PC-9 (cell line): Measurements from ENCODE around the gene TIGD2. TPM values are rescaled to one million over a fixed set of nuclear protein-coding genes. Genes with fewer than 3 reads are reported as not detected.

Source experiments
- BruUV-seq: library from RNA; stranded (reverse); fragments of 400-500 nt; replicated peaks from 2 replicates; lab custom pipeline; 2021; lab: Mats Ljungman, UMichigan
- CTCF ChIA-PET: fragments of 300-600 bp; sonication (Branson Sonifier 250); formaldehyde crosslinking; loops from one replicate; lab custom pipeline; 2022; ENCODE audit warnings: antibody characterized with exemption; lab: Charles Lee
- POLR2A ChIA-PET: fragments of 300-600 bp; sonication (Branson Sonifier 250); formaldehyde crosslinking; loops from one replicate; lab custom pipeline; 2022; ENCODE audit warnings: antibody characterized with exemption; ENCODE audit not compliant: unreplicated experiment; lab: Charles Lee
- DNase-seq, 2 experiments: peaks; one replicate each; pipeline versions ENCODE4 v3.0.0 to v3.0.0-alpha.2; 2015 to 2022; ENCODE audit warnings: mixed read lengths in 1 of 2
- H2AFZ ChIP-seq: fragments of 200-600 bp; sonication (generic); 2 replicates; pipeline ENCODE4 v1.8.1; 2017; ENCODE audit warnings: antibody characterized with exemption
- H3F3A ChIP-seq: fragments of 200-600 bp; sonication (generic); 2 replicates; pipeline ENCODE4 v1.8.1; 2017; ENCODE audit warnings: antibody characterized with exemption, mild to moderate bottlenecking, low read depth; ENCODE audit not compliant: insufficient read depth
- H3K27ac ChIP-seq: fragments of 200-600 bp; sonication (generic); 2 replicates; pipeline ENCODE4 v1.6.1; 2016; ENCODE audit warnings: mixed run types
- H3K27me3 ChIP-seq: fragments of 200-600 bp; sonication (generic); 2 replicates; pipeline ENCODE4 v1.6.1; 2016; ENCODE audit warnings: low read depth, mixed run types; ENCODE audit not compliant: insufficient read depth
- H3K36me3 ChIP-seq: fragments of 200-600 bp; sonication (generic); 2 replicates; pipeline ENCODE4 v1.6.1; 2016; ENCODE audit warnings: low read depth, mixed run types
- H3K4me1 ChIP-seq: fragments of 200-600 bp; sonication (generic); replicated peaks from 2 replicates; pipeline ENCODE4 v1.6.1; 2016; ENCODE audit warnings: mixed run types; ENCODE audit not compliant: insufficient read depth
- H3K4me2 ChIP-seq: fragments of 200-600 bp; sonication (generic); 2 replicates; pipeline ENCODE4 v1.6.1; 2017; ENCODE audit warnings: mixed run types
- H3K4me3 ChIP-seq: fragments of 200-600 bp; sonication (generic); 2 replicates; pipeline ENCODE4 v1.6.1; 2016; ENCODE audit warnings: mixed run types
- H3K79me2 ChIP-seq: fragments of 200-600 bp; sonication (generic); 2 replicates; pipeline ENCODE4 v1.6.1; 2017; ENCODE audit warnings: low read depth, mixed run types
- H3K9me2 ChIP-seq: fragments of 200-600 bp; sonication (generic); 2 replicates; pipeline ENCODE4 v1.8.1; 2017; ENCODE audit warnings: mild to moderate bottlenecking; ENCODE audit not compliant: insufficient read depth
- H3K9me3 ChIP-seq: fragments of 200-600 bp; sonication (generic); 2 replicates; pipeline ENCODE4 v1.8.1; 2016; ENCODE audit warnings: low read depth; ENCODE audit not compliant: insufficient read depth
- H4K20me1 ChIP-seq: fragments of 200-600 bp; sonication (generic); 2 replicates; pipeline ENCODE4 v1.8.1; 2017; ENCODE audit not compliant: insufficient read depth
- CTCF ChIP-seq: fragments of 200-600 bp; sonication (generic); conservative IDR thresholded peaks from 2 replicates; pipeline ENCODE4 v1.6.1; 2017; ENCODE audit warnings: mixed run types, antibody characterized with exemption, mild to moderate bottlenecking, moderate library complexity
- EZH2 ChIP-seq: fragments of 200-600 bp; sonication (generic); IDR thresholded peaks from 2 replicates; pipeline ENCODE4 v1.8.0; 2017; ENCODE audit warnings: antibody characterized with exemption, low read depth
- intact Hi-C: fragments of 100-400 bp; cut with micrococcal nuclease; formaldehyde crosslinking; loops from one replicate; pipeline ENCODE4 v1.10.0; 2022; ENCODE audit not compliant: unreplicated experiment
- total RNA-seq: library from RNA; stranded (reverse); gene quantifications from 2 replicates; pipeline ENCODE4 v1.2.3, GENCODE V29; 2021

Gene TIGD2
- total RNA-seq, 1 experiment from 2014 or later, result 10.9 TPM

DNA sequence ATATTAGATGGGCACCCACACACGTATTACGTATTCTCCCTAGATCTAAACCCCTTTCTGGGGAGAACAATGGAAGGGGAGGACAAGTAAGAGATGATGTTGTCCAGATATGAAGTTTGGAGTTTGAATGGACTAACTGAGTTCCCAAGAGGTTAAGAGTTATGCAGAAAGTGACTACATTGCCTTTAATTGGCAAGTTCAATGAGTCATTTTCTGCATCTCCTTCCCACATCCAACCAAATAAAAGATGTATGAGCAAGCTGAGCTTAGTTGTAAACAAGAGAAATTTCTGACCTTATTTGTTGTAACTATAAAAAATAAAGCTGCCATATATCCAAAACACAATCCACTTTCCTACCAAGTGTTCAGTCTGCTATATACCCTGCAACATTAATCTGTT is 50.5 kb downstream of the TIGD2 start:
- Histone ChIP-seq H3K4me3 (no peak overlapping the region), H2AFZ (no peak overlapping the region), H3K27ac (no peak overlapping the region), H3K4me2 (no peak overlapping the region), H3K9me3 (no peaks in the 10 kb centered on the region), H3K4me1 (no peaks in the 10 kb centered on the region), H3K79me2 (no peaks in the 10 kb centered on the region), H3K9me2 (no peaks in the 10 kb centered on the region), H3F3A (no peaks in the 10 kb centered on the region), H4K20me1 (no peaks in the 10 kb centered on the region), H3K27me3 (no peaks in the 10 kb centered on the region), H3K36me3 (no peaks in the 10 kb centered on the region)
- POLR2A ChIA-PET, result interaction anchor here (0.6 kb wide), 1 partner anchor 40 kb away, joined by 11 read pairs; no protein-coding TSS in a partner anchor
- CTCF ChIA-PET, result no interaction called here
- no TSS peak for BruUV-seq
- TF ChIP-seq EZH2 (no peak), CTCF (no peak)
- no peak for DNase-seq
- intact Hi-C loops, result loop anchor here (10.0 kb wide), 1 partner anchor 743 kb away; no protein-coding TSS in a partner anchor

- H3K27me3 ChIP-seq, result no peaks in the 10 kb centered on the region
- H4K20me1 ChIP-seq, result no peaks in the 10 kb centered on the region
- no peaks in the 10 kb centered on the region for H3K79me2 ChIP-seq
- H3K4me2 ChIP-seq, result no peak overlapping the region
- intact Hi-C loops, result loop anchor here (10.0 kb wide), 1 partner anchor 742 kb away; no protein-coding TSS in a partner anchor
- POLR2A ChIA-PET, result interaction anchor here (0.6 kb wide), 1 partner anchor 40 kb away, joined by 11 read pairs; no protein-coding TSS in a partner anchor
- H3K9me3 ChIP-seq, result no peaks in the 10 kb centered on the region
- H2AFZ ChIP-seq, result peak overlapping the region; percentile 22; the same call in 1 of the 2 replicates
- no peaks in the 10 kb centered on the region for H3K36me3 ChIP-seq
- TF ChIP-seq EZH2 (no peak), CTCF (no peak)
- no peak overlapping the region for H3K27ac ChIP-seq
- no peak overlapping the region for H3K4me3 ChIP-seq
- H3K4me1 ChIP-seq, result no peaks in the 10 kb centered on the region
- CTCF ChIA-PET, result no interaction called here
- no TSS peak for BruUV-seq
- no peaks in the 10 kb centered on the region for H3K9me2 ChIP-seq
- no peaks in the 10 kb centered on the region for H3F3A ChIP-seq
- DNase-seq, result no peak
Observed at GRCh38 chr4:89162496-89162895, 51.2 kb downstream of the TIGD2 start.

DNA sequence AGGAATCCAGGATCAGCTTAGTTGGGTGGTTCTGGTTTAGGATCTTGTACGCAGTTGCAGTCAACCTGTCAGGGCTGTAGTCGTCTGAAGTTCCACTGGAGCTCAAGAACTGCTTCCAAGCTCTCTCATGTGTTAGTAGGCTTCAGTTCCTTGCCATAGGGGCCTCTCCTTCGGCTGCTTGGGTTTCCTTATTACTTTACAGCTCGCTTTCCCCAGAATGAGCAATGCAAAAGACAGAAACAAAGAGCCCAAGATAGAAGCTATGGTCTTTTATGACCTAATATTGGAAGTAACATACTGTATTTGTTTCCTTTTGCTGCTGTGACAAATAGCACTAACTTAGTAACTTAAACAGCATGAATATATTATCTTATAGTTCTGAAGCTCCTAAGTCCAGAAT is 51.7 kb downstream of the TIGD2 start:
- no peaks in the 10 kb centered on the region for H3K4me1 ChIP-seq
- CTCF ChIA-PET, result no interaction called here

More for the DNA sequence above, 51.7 kb downstream of the TIGD2 start:
- Histone ChIP-seq H2AFZ (peak overlapping the region; percentile 22; the same call in 1 of the 2 replicates), H4K20me1 (no peaks in the 10 kb centered on the region), H3K9me3 (no peaks in the 10 kb centered on the region), H3K4me3 (no peak overlapping the region), H3K9me2 (no peaks in the 10 kb centered on the region), H3K79me2 (no peaks in the 10 kb centered on the region), H3F3A (no peaks in the 10 kb centered on the region), H3K36me3 (no peaks in the 10 kb centered on the region), H3K4me2 (no peak overlapping the region), H3K27me3 (no peaks in the 10 kb centered on the region), H3K27ac (no peak overlapping the region)
- POLR2A ChIA-PET, result no interaction called here
- intact Hi-C loops, result loop anchor here (10.0 kb wide), 1 partner anchor 742 kb away; no protein-coding TSS in a partner anchor
- DNase-seq, result no peak
- no TSS peak for BruUV-seq
- TF ChIP-seq CTCF, result no peak
- no peak for TF ChIP-seq EZH2
